Mucosa of descending colon (tissue), 3 donors: Measurements from ENCODE around the gene PAN2. TPM values are rescaled to one million over a fixed set of nuclear protein-coding genes. Genes with fewer than 3 reads are reported as not detected.

Experiments
- ATAC-seq: fragments of 200-7000 bp; cut with Tn5 transposase; one replicate; pipeline ENCODE4 v1.9.1; 2020; ENCODE audit warnings: mild to moderate bottlenecking, moderate library complexity
- DNase-seq, 3 donors: peaks; one replicate each; pipeline ENCODE4 v3.0.0-alpha.2; 2020
- H3K36me3 ChIP-seq: fragments of 200-600 bp; one replicate; pipeline ENCODE4 v1.8.0; 2021; ENCODE audit warnings: low read depth, mild to moderate bottlenecking
- H3K4me1 ChIP-seq: fragments of 200-600 bp; one replicate; pipeline ENCODE4 v1.8.0; 2021; ENCODE audit warnings: low read depth, mild to moderate bottlenecking
- H3K4me3 ChIP-seq: fragments of 200-600 bp; one replicate; pipeline ENCODE4 v1.8.0; 2021; ENCODE audit warnings: mild to moderate bottlenecking
- H3K9me3 ChIP-seq: fragments of 200-600 bp; one replicate; pipeline ENCODE4 v1.8.0; 2021; ENCODE audit warnings: mild to moderate bottlenecking
- CTCF ChIP-seq: fragments of 200-600 bp; IDR thresholded peaks from one replicate; pipeline ENCODE4 v1.8.0; 2022; ENCODE audit warnings: antibody characterized with exemption, mild to moderate bottlenecking
- intact Hi-C, 2 donors: fragments of 100-400 bp; cut with DNase I in 1 of 2; cut with micrococcal nuclease in 1 of 2; formaldehyde crosslinking; loops; one replicate each; pipeline versions ENCODE4 v1.11.0 to v1.11.1; 2022; cut with DNase I, micrococcal nuclease
- total RNA-seq, 3 donors: library from RNA; stranded (reverse); fragmentation: NEBNext Ultra II Directional in 2 of 3; extraction: Animal tissue kit (Norgen Biotek cat#: 25700) in 2 of 3; gene quantifications; one replicate each; pipeline versions ENCODE4 v1.2.1 to v1.2.4, GENCODE V29; 2021 to 2023
- donor health status: DM: no; HTN: no; CAD: no; lungs with moderate emphysema.
- donor health status: DM: no; HTN: no; CAD: no.
- donor health status: DM: no; HTN: yes; CAD: no.

PAN2 gene
- total RNA-seq, 3 donors from 2014 or later = 61.4 to 73.5 (median 61.9) TPM

- intact Hi-C loops = no loop called here
- H3K4me1 ChIP-seq = peaks cover 10% of the 10 kb centered on the region
- H3K9me3 ChIP-seq = no peaks in the 10 kb centered on the region
- no peaks in the 10 kb centered on the region for H3K36me3 ChIP-seq
- DNase-seq = peak in 1 of 3 donors; percentile 26
- no peak for ATAC-seq
- no peak overlapping the region for H3K4me3 ChIP-seq
- TF ChIP-seq CTCF = no peak
Observed at GRCh38 chr12:56361487-56362129, 27.8 kb upstream of the PAN2 start.

GRCh38 chr12:56359851-56360767, 26.3 kb upstream of the PAN2 start, which contains the start of gene STAT2:
Gene STAT2 (minus strand): TSS chr12:56360107. CDS start chr12:56356571, 3,536 bp downstream.
- peak within 1 kb of the TSS; percentile 51 for H3K4me3 ChIP-seq
- intact Hi-C loops = no loop called here
- peak; percentile 20 for TF ChIP-seq CTCF
- H3K36me3 ChIP-seq = no peaks in the 10 kb centered on the region
- H3K9me3 ChIP-seq = no peaks in the 10 kb centered on the region
- H3K4me1 ChIP-seq = peaks cover 10% of the 10 kb centered on the region
- DNase-seq (peak; percentile 99 to 100 (median 99)), ATAC-seq (peak; percentile 98)

- DNase-seq = peak in 1 of 3 donors; percentile 23
- Histone ChIP-seq H3K4me3 (no peak overlapping the region), H3K9me3 (no peaks in the 10 kb centered on the region), H3K36me3 (no peaks in the 10 kb centered on the region), H3K4me1 (peaks cover 10% of the 10 kb centered on the region)
- ATAC-seq = no peak
- intact Hi-C loops = no loop called here
- TF ChIP-seq CTCF = no peak
Observed at GRCh38 chr12:56358836-56359532, 25.2 kb upstream of the PAN2 start.

GRCh38 chr12:56351325-56351724, 17.5 kb upstream of the PAN2 start:
- Histone ChIP-seq H3K4me1 (no peaks in the 10 kb centered on the region), H3K4me3 (no peak overlapping the region), H3K9me3 (no peaks in the 10 kb centered on the region), H3K36me3 (peaks cover 20% of the 10 kb centered on the region)
- intact Hi-C loops = no loop called here
- ATAC-seq = no peak
- TF ChIP-seq CTCF = no peak
- no peak for DNase-seq

GRCh38 chr12:56350662-56351061, 16.9 kb upstream of the PAN2 start:
- ATAC-seq (no peak), DNase-seq (no peak)
- H3K4me3 ChIP-seq = no peak overlapping the region
- no peaks in the 10 kb centered on the region for H3K9me3 ChIP-seq
- intact Hi-C loops = no loop called here
- no peaks in the 10 kb centered on the region for H3K4me1 ChIP-seq
- H3K36me3 ChIP-seq = peaks cover 20% of the 10 kb centered on the region
- TF ChIP-seq CTCF = no peak
